CD4-positive, alpha-beta T cell (primary cell): ENCODE data around the gene NDUFS7. TPM values are rescaled to one million over a fixed set of nuclear protein-coding genes. Genes with fewer than 3 reads are reported as not detected.

Experiments used
- ATAC-seq: fragments of 200-7000 bp; cut with Tn5 transposase; one replicate; pipeline ENCODE4 v1.10.0; 2022; ENCODE audit warnings: mild to moderate bottlenecking; ENCODE audit not compliant: poor library complexity
- CTCF ChIA-PET: fragments of 350-600 bp; sonication (Branson Sonifier 250); formaldehyde crosslinking; loops from one replicate; lab custom pipeline; 2021; ENCODE audit warnings: antibody characterized with exemption, inconsistent platforms; lab: Charles Lee
- POLR2A ChIA-PET: fragments of 350-600 bp; sonication (Branson Sonifier 250); formaldehyde crosslinking; loops from one replicate; lab custom pipeline; 2021; ENCODE audit warnings: antibody characterized with exemption, inconsistent platforms; lab: Charles Lee
- DNase-seq, 14 experiments: peaks; one replicate each; pipeline ENCODE4 v3.0.0-alpha.2; 2013 to 2020; ENCODE audit warnings: mixed read lengths in 2 of 14
- H3K27ac ChIP-seq, 2 donors: one replicate each; pipeline versions ENCODE4 v1.5.1 to v1.7.0; 2013; ENCODE audit warnings: low read length in 2 of 2, low read depth in 1 of 2, mild to moderate bottlenecking in 1 of 2
- H3K27me3 ChIP-seq, 2 experiments: 1 replicate in 1 of 2; 2 replicates in 1 of 2; pipeline versions ENCODE4 v1.6.1 to v1.7.0; 2013; ENCODE audit warnings: low read length in 2 of 2, control low read depth in 1 of 2, mild to moderate bottlenecking in 1 of 2, moderate library complexity in 1 of 2; ENCODE audit not compliant: insufficient read depth in 2 of 2, control insufficient read depth in 1 of 2
- H3K36me3 ChIP-seq: one replicate; pipeline ENCODE4 v1.6.1; 2013; ENCODE audit warnings: low read length, control low read depth; ENCODE audit not compliant: insufficient read depth
- H3K4me1 ChIP-seq: one replicate; pipeline ENCODE4 v1.6.1; 2013; ENCODE audit warnings: low read length, control low read depth; ENCODE audit not compliant: insufficient read depth
- H3K4me3 ChIP-seq: one replicate; pipeline ENCODE4 v1.5.1; 2013; ENCODE audit warnings: mild to moderate bottlenecking, low read length, moderate library complexity
- H3K9me3 ChIP-seq, 2 experiments: 1 replicate in 1 of 2; 2 replicates in 1 of 2; pipeline versions ENCODE4 v1.6.1 to v1.7.0; 2013; ENCODE audit warnings: low read length in 2 of 2, mild to moderate bottlenecking in 2 of 2, control low read depth in 1 of 2, moderate library complexity in 1 of 2; ENCODE audit not compliant: control insufficient read depth in 1 of 2, insufficient read depth in 1 of 2
- H3K27ac Mint-ChIP-seq: one replicate; pipeline ENCODE4 v1.8.0; 2020; ENCODE audit warnings: mixed read lengths
- H3K27me3 Mint-ChIP-seq: one replicate; pipeline ENCODE4 v1.8.0; 2021; ENCODE audit warnings: mixed read lengths
- H3K36me3 Mint-ChIP-seq: one replicate; pipeline ENCODE4 v1.8.0; 2021; ENCODE audit warnings: low read depth, mixed read lengths
- H3K4me1 Mint-ChIP-seq: one replicate; pipeline ENCODE4 v1.8.0; 2021; ENCODE audit warnings: low read depth, mixed read lengths
- H3K4me3 Mint-ChIP-seq: one replicate; pipeline ENCODE4 v1.8.0; 2020; ENCODE audit warnings: mild to moderate bottlenecking, mixed read lengths
- H3K9me3 Mint-ChIP-seq: one replicate; pipeline ENCODE4 v1.8.0; 2020; ENCODE audit warnings: mixed read lengths
- CTCF ChIP-seq: fragments of 200-600 bp; IDR thresholded peaks from one replicate; pipeline ENCODE4 v1.8.0; 2022; ENCODE audit warnings: antibody characterized with exemption, mild to moderate bottlenecking
- intact Hi-C, 2 experiments: fragments of 100-400 bp; cut with DNase I in 1 of 2; cut with micrococcal nuclease in 1 of 2; formaldehyde crosslinking; loops; one replicate each; pipeline versions ENCODE4 v1.15.1 to v1.9.0; 2023 to 2025; cut with DNase I, micrococcal nuclease
- total RNA-seq, 174 experiments: library from RNA in 2 of 174; stranded (reverse) in 2 of 174; gene quantifications; one replicate each; pipeline ENCODE4 v1.2.3 and lab custom pipeline; 2021 to 2026

Gene NDUFS7
- total RNA-seq, 2 experiments from 2014 or later: 40.0 to 42.6 TPM

DNA sequence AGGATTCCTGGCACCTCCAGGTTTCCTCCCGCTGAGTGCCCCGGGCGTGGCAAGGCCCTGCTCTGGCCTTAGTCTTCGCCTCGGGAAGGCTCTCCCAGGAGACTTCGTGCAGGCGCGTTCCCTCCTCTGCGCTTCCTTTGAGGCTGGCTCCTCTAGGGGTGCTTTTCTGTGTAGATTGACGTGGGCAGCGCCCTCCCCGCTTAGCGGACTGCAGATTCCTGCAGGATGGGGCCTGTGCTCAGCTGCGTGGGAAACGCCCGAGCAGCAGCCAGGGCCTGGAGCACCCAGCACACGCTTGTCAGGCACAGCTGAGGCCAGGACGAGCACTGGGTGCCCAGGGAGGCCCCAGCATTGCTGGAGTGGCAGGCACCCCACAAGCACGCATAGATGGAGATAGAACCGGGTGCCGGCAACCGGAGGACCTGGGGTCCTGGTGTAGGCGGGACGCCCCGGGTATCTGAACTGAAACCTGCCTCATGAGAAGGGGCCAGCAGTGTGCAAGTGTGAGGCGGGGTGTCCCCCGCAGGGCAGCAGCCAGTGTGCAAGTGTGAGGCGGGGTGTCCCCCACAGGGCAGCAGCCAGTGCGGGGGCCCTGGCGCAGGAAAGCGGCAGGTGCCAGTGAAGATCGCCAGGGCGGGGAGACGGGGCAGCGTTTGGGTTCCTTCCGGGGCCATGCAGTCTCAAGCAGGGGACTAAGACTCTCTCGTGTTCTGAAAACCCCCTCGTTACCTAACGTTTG lies 3.4 kb downstream of the NDUFS7 start:
- CTCF ChIA-PET: no interaction called here
- no peaks in the 10 kb centered on the region for H3K9me3 Mint-ChIP-seq
- peaks cover 19% of the 10 kb centered on the region for H3K4me1 Mint-ChIP-seq
- DNase-seq: no peak
- no peaks in the 10 kb centered on the region for H3K9me3 ChIP-seq
- intact Hi-C loops: no loop called here
- H3K27me3 ChIP-seq: no peaks in the 10 kb centered on the region
- no peak overlapping the region for H3K27ac ChIP-seq
- H3K4me1 ChIP-seq: peaks cover 34% of the 10 kb centered on the region
- H3K27me3 Mint-ChIP-seq: peaks cover 11% of the 10 kb centered on the region
- no peak overlapping the region for H3K27ac Mint-ChIP-seq
- H3K36me3 ChIP-seq: peaks cover 40% of the 10 kb centered on the region
- H3K4me3 ChIP-seq: no peak overlapping the region
- no peak overlapping the region for H3K4me3 Mint-ChIP-seq
- POLR2A ChIA-PET: no interaction called here
- peaks cover 51% of the 10 kb centered on the region for H3K36me3 Mint-ChIP-seq
- ATAC-seq: no peak
- TF ChIP-seq CTCF: no peak

- TF ChIP-seq CTCF: no peak
- peaks cover 8% of the 10 kb centered on the region for H3K27me3 Mint-ChIP-seq
- ATAC-seq: no peak
- CTCF ChIA-PET: no interaction called here
- no peaks in the 10 kb centered on the region for H3K9me3 Mint-ChIP-seq
- Histone ChIP-seq H3K27ac (no peak overlapping the region), H3K27me3 (no peaks in the 10 kb centered on the region), H3K9me3 (no peaks in the 10 kb centered on the region), H3K4me3 (no peak overlapping the region), H3K36me3 (peaks cover 48% of the 10 kb centered on the region), H3K4me1 (peaks cover 31% of the 10 kb centered on the region)
- no peak overlapping the region for H3K4me3 Mint-ChIP-seq
- H3K27ac Mint-ChIP-seq: no peak overlapping the region
- POLR2A ChIA-PET: no interaction called here
- no peak for DNase-seq
- peaks cover 16% of the 10 kb centered on the region for H3K4me1 Mint-ChIP-seq
- intact Hi-C loops: no loop called here
- peaks cover 54% of the 10 kb centered on the region for H3K36me3 Mint-ChIP-seq
Measured at GRCh38 chr19:1387684-1388636, 4.3 kb downstream of the NDUFS7 start.

- no peak for TF ChIP-seq CTCF
- no peak overlapping the region for H3K4me3 Mint-ChIP-seq
Measured at GRCh38 chr19:1388637-1389026, 4.9 kb downstream of the NDUFS7 start.

More at GRCh38 chr19:1388637-1389026, 4.9 kb downstream of the NDUFS7 start:
- ChIA-PET CTCF (no interaction called here), POLR2A (no interaction called here)
- Mint-ChIP-seq H3K4me1 (peaks cover 9% of the 10 kb centered on the region), H3K27me3 (peaks cover 1% of the 10 kb centered on the region), H3K27ac (no peak overlapping the region), H3K36me3 (peaks cover 47% of the 10 kb centered on the region), H3K9me3 (no peaks in the 10 kb centered on the region)
- H3K27ac ChIP-seq: no peak overlapping the region
- no peak overlapping the region for H3K4me3 ChIP-seq
- DNase-seq: no peak
- H3K9me3 ChIP-seq: no peaks in the 10 kb centered on the region
- H3K36me3 ChIP-seq: peaks cover 53% of the 10 kb centered on the region
- H3K4me1 ChIP-seq: peaks cover 28% of the 10 kb centered on the region
- ATAC-seq: no peak
- intact Hi-C loops: no loop called here
- H3K27me3 ChIP-seq: no peaks in the 10 kb centered on the region
